Osteoblast (primary cell): ENCODE measurements around the gene ATG9B. TPM values are rescaled to one million over a fixed set of nuclear protein-coding genes. Genes with fewer than 3 reads are reported as not detected.

Source experiments
- DNase-seq: peaks from one replicate; pipeline ENCODE4 v3.0.0; 2011; ENCODE audit warnings: low spot score, mixed read lengths; ENCODE audit not compliant: insufficient read length; ENCODE audit errors: missing footprints
- H2AFZ ChIP-seq: 2 replicates; pipeline ENCODE4 v1.6.0; 2011; ENCODE audit warnings: mild to moderate bottlenecking, low read length
- H3K27ac ChIP-seq: 2 replicates; pipeline ENCODE4 v1.5.1; 2011; ENCODE audit warnings: mild to moderate bottlenecking, low read depth, low read length, moderate library complexity
- H3K27me3 ChIP-seq: 2 replicates; pipeline ENCODE4 v1.6.0; 2012; ENCODE audit warnings: mild to moderate bottlenecking, control low read depth, inconsistent platforms, low read length, moderate library complexity; ENCODE audit not compliant: insufficient read depth
- H3K36me3 ChIP-seq: 2 replicates; pipeline ENCODE4 v1.5.1; 2011; ENCODE audit warnings: mild to moderate bottlenecking, low read length, control low read depth, moderate library complexity; ENCODE audit not compliant: insufficient read depth
- H3K4me1 ChIP-seq: 2 replicates; pipeline ENCODE4 v1.5.1; 2011; ENCODE audit warnings: mild to moderate bottlenecking, low read length, control low read depth, moderate library complexity; ENCODE audit not compliant: insufficient read depth
- H3K4me2 ChIP-seq: 2 replicates; pipeline ENCODE4 v1.6.0; 2011; ENCODE audit warnings: mild to moderate bottlenecking, low read length; ENCODE audit not compliant: insufficient read depth
- H3K4me3 ChIP-seq: fragments of 200-600 bp; sonication (generic); 3 replicates; pipeline ENCODE4 v1.5.1; 2012; ENCODE audit warnings: mild to moderate bottlenecking, low read length, inconsistent platforms; ENCODE audit not compliant: insufficient read depth
- H3K79me2 ChIP-seq: 2 replicates; pipeline ENCODE4 v1.6.0; 2012; ENCODE audit warnings: mild to moderate bottlenecking, low read length, control low read depth, inconsistent platforms; ENCODE audit not compliant: insufficient read depth
- H3K9me3 ChIP-seq: 2 replicates; pipeline ENCODE4 v1.5.1; 2011; ENCODE audit warnings: low read depth, low read length, control low read depth
- H4K20me1 ChIP-seq: 2 replicates; pipeline ENCODE4 v1.6.0; 2012; ENCODE audit warnings: mild to moderate bottlenecking, low read length, control low read depth; ENCODE audit not compliant: insufficient read depth
- total RNA-seq: library from RNA; depleted of rRNA; stranded (reverse); fragments of >200 nt; gene quantifications from 2 replicates; pipeline ENCODE4 v1.2.3, GENCODE V29; 2012
- TF ChIP-seq, protein P1 (sequence below): IDR thresholded peaks from 2 replicates; pipeline ENCODE4 v1.5.1; 2011; ENCODE audit warnings: mild to moderate bottlenecking, low read depth, low read length, moderate library complexity; ENCODE audit errors: extremely low read depth

The ATG9B gene
- total RNA-seq, 1 donor: not detected

DNA sequence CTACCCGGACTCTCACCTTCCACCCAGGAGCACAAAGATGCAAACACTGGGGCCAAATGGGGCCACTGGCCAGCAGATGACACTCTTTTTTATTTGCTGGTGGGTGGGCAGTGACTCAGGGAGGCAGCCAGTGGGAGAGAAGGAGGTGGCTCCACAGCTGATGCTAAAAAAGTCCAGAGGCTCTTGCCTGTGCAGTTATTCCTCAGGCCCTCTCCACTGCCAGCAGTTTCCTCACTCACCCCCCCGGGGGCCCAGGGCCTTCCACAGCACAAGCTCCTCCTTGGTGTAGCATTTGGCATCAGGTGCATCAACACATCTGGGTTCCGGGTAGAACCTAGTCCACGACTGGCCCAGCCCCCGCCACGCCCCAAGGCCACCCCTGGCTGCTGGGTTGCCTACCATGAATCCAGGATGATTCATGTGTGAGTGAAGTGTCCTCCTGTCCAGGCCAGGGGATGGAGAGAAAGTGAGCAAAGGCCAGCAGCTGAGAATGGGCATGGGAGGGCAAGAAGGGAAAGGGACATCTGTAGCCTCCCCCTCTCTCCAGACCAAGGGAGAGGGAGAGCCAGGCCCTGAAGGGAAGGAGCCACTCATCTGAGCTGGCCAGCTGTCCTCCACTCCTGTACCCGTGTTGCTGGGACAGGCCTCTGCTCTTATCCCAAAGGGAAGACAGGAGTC is 44.4 kb downstream of the ATG9B start:
- H3K4me2 ChIP-seq: no peak overlapping the region
- H3K4me1 ChIP-seq: no peaks in the 10 kb centered on the region
- no peak for DNase-seq
- no peak overlapping the region for H2AFZ ChIP-seq
- H3K36me3 ChIP-seq: no peaks in the 10 kb centered on the region
- H3K9me3 ChIP-seq: no peaks in the 10 kb centered on the region
- H3K4me3 ChIP-seq: no peak overlapping the region
- TF ChIP-seq, protein P1, sequence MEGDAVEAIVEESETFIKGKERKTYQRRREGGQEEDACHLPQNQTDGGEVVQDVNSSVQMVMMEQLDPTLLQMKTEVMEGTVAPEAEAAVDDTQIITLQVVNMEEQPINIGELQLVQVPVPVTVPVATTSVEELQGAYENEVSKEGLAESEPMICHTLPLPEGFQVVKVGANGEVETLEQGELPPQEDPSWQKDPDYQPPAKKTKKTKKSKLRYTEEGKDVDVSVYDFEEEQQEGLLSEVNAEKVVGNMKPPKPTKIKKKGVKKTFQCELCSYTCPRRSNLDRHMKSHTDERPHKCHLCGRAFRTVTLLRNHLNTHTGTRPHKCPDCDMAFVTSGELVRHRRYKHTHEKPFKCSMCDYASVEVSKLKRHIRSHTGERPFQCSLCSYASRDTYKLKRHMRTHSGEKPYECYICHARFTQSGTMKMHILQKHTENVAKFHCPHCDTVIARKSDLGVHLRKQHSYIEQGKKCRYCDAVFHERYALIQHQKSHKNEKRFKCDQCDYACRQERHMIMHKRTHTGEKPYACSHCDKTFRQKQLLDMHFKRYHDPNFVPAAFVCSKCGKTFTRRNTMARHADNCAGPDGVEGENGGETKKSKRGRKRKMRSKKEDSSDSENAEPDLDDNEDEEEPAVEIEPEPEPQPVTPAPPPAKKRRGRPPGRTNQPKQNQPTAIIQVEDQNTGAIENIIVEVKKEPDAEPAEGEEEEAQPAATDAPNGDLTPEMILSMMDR: no peak
- peaks cover 47% of the 10 kb centered on the region for H3K27me3 ChIP-seq
- no peak overlapping the region for H3K27ac ChIP-seq
- H3K79me2 ChIP-seq: no peaks in the 10 kb centered on the region
- H4K20me1 ChIP-seq: peaks cover 2% of the 10 kb centered on the region

GRCh38 chr7:150978126-150978789 is 46.0 kb downstream of the ATG9B start, which contains the start of gene KCNH2:
Gene KCNH2, minus strand, starts transcription at chr7:150978321. Its CDS starts 408 bp downstream, at chr7:150977913.
- H3K79me2 ChIP-seq: no peaks in the 10 kb centered on the region
- TF ChIP-seq, protein P1: no peak
- H4K20me1 ChIP-seq: no peaks in the 10 kb centered on the region
- H3K4me2 ChIP-seq: no peak within 1 kb of the TSS
- H2AFZ ChIP-seq: no peak within 1 kb of the TSS
- no peak within 1 kb of the TSS for H3K4me3 ChIP-seq
- no peaks in the 10 kb centered on the region for H3K4me1 ChIP-seq
- no peaks in the 10 kb centered on the region for H3K36me3 ChIP-seq
- DNase-seq: no peak
- peaks cover 51% of the 10 kb centered on the region for H3K27me3 ChIP-seq
- H3K9me3 ChIP-seq: no peaks in the 10 kb centered on the region
- no peak within 1 kb of the TSS for H3K27ac ChIP-seq

DNA sequence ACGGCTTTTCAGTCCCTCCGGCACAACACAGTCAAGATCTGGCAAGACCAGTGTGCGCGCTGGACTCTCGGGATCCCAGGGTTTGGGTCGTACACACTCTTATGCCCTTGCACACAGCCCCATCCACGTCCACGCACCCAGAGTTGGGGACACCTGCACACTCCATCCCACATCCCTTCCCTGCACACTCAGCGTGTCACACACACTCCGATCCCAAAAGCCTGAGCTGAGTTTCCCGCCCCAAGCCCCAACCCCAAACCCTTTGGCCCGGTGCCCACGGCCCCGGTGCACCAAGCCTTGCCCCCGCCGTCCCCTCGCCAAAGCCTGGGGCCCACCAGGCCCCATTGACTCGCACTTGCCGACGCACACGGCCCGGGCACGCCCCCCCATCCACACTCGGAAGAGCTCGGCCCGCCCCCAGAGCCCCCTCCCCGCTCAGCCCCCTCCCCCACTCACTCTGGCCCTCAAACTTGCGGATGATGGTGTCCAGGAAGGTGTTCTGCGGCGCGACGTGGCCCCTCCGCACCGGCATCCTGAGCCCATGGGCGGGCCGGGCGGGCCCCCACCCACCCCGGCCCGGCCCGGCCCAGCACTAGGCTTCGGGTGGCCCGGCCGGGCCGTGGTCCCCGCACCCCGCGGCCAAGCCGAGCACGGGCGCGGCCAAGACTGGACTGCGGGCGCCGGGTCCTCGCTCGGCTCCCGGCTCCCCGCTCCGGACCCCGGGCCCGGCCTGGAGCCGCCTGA is 46.7 kb downstream of the ATG9B start:
- H4K20me1 ChIP-seq: no peaks in the 10 kb centered on the region
- DNase-seq: no peak
- H3K27ac ChIP-seq: no peak overlapping the region
- TF ChIP-seq, protein P1: no peak
- peaks cover 51% of the 10 kb centered on the region for H3K27me3 ChIP-seq
- H3K36me3 ChIP-seq: no peaks in the 10 kb centered on the region
- no peaks in the 10 kb centered on the region for H3K9me3 ChIP-seq
- no peak overlapping the region for H2AFZ ChIP-seq
- H3K4me1 ChIP-seq: no peaks in the 10 kb centered on the region
- no peaks in the 10 kb centered on the region for H3K79me2 ChIP-seq
- no peak overlapping the region for H3K4me3 ChIP-seq
- no peak overlapping the region for H3K4me2 ChIP-seq
